Effector CD4-positive, alpha-beta T cell (primary cell): ENCODE results near the gene LYSMD1.
"Not testable (repeated sequence)": the region's sequence is repeated elsewhere in the genome, so short reads cannot be mapped to it uniquely, and the experiment has no call there.

ENCODE experiments used
- DNase-seq: peaks from one replicate; pipeline ENCODE4 v3.0.0-alpha.2; 2020
- total RNA-seq: gene quantifications from one replicate; lab custom pipeline; 2026; lab: John Stamatoyannopoulos, UW

LYSMD1 gene
- total RNA-seq, result 2.3 reads per million, percentile 5 among the genes with 10 or more reads in this experiment

- peak; percentile 97 for DNase-seq
Measured at GRCh38 chr1:151165738-151166504, at the start of gene LYSMD1, which contains the start of gene SCNM1. LYSMD1 (minus strand) TSS chr1:151165902; CDS start chr1:151165258, 644 bp downstream. SCNM1 (plus strand) TSS chr1:151166144; CDS start chr1:151166153, 9 bp downstream.

- no peak for DNase-seq
Measured at GRCh38 chr1:151213560-151213959, 47.9 kb upstream of the LYSMD1 start.

- no peak for DNase-seq
Measured at GRCh38 chr1:151211972-151212705, 46.4 kb upstream of the LYSMD1 start.

GRCh38 chr1:151210830-151211229, 45.1 kb upstream of the LYSMD1 start:
- DNase-seq, result no peak

GRCh38 chr1:151205381-151205965, 39.8 kb upstream of the LYSMD1 start:
- not testable (repeated sequence) for DNase-seq

GRCh38 chr1:151199873-151200581, 34.3 kb upstream of the LYSMD1 start:
- DNase-seq, result no peak

- peak; percentile 100 for DNase-seq
Measured at GRCh38 chr1:151198254-151199127, 32.8 kb upstream of the LYSMD1 start, which contains the start of gene PIP5K1A. PIP5K1A (plus strand) TSS chr1:151198552; CDS start chr1:151198997, 445 bp downstream.

GRCh38 chr1:151197863-151198253, 32.2 kb upstream of the LYSMD1 start:
- no peak for DNase-seq

- DNase-seq, result peak; percentile 43
Measured at GRCh38 chr1:151196292-151196800, 30.6 kb upstream of the LYSMD1 start.

GRCh38 chr1:151194894-151195594, 29.3 kb upstream of the LYSMD1 start:
- not testable (repeated sequence) for DNase-seq

- DNase-seq, result no peak
Measured at GRCh38 chr1:151193856-151194255, 28.2 kb upstream of the LYSMD1 start.

- no peak for DNase-seq
Measured at GRCh38 chr1:151193304-151193703, 27.6 kb upstream of the LYSMD1 start.

- no peak for DNase-seq
Measured at GRCh38 chr1:151192047-151192446, 26.3 kb upstream of the LYSMD1 start.

GRCh38 chr1:151189637-151190445, 24.1 kb upstream of the LYSMD1 start, which contains the start of gene VPS72:
VPS72 (minus strand) TSS chr1:151190197; CDS start chr1:151190121, 76 bp downstream.
- DNase-seq, result peak; percentile 81

- not testable (repeated sequence) for DNase-seq
Measured at GRCh38 chr1:151188667-151189066, 23.0 kb upstream of the LYSMD1 start.

GRCh38 chr1:151187205-151187604, 21.5 kb upstream of the LYSMD1 start:
- no peak for DNase-seq

GRCh38 chr1:151184211-151184610, 18.5 kb upstream of the LYSMD1 start:
- no peak for DNase-seq

GRCh38 chr1:151176514-151177045, 10.9 kb upstream of the LYSMD1 start:
- DNase-seq, result no peak

GRCh38 chr1:151175863-151176262, 10.2 kb upstream of the LYSMD1 start, which contains the start of gene TMOD4:
TMOD4 (minus strand) TSS chr1:151175981; CDS start chr1:151174875, 1,106 bp downstream.
- no peak for DNase-seq
